PC-3 (cell line): Measurements from ENCODE around the gene EIF2S2.

Source experiments
- CTCF ChIP-seq: fragments of 300-600 bp; sonication (generic); conservative IDR thresholded peaks from 2 replicates; pipeline ENCODE4 v1.5.1; 2017; ENCODE audit warnings: antibody characterized with exemption, low read depth, mild to moderate bottlenecking, low read length
- EZH2phosphoT487 ChIP-seq: fragments of 300-600 bp; sonication (generic); IDR thresholded peaks from 2 replicates; pipeline ENCODE4 v1.6.1; 2018; ENCODE audit warnings: mild to moderate bottlenecking, antibody characterized with exemption, low read length, borderline replicate concordance

- TF ChIP-seq CTCF = no peak
- TF ChIP-seq EZH2phosphoT487 = no peak
Observed at GRCh38 chr20:34064286-34064685, 47.8 kb downstream of the EIF2S2 start.
